ENCODE data around the gene HELZ.
"Not testable (repeated sequence)": the region's sequence is repeated elsewhere in the genome, so short reads cannot be mapped to it uniquely, and the experiment has no call there.

The HELZ gene

GRCh38 chr17:67109111-67109510, 135.9 kb downstream of the HELZ start:
- no peak for DNase-seq

- no peak for DNase-seq
Measured at GRCh38 chr17:67107811-67108775, 136.9 kb downstream of the HELZ start.

GRCh38 chr17:67107171-67107570, 137.8 kb downstream of the HELZ start:
- DNase-seq = no peak

- DNase-seq = no peak
Measured at GRCh38 chr17:67105213-67105612, 139.8 kb downstream of the HELZ start.

- DNase-seq = not testable (repeated sequence)
Measured at GRCh38 chr17:67104641-67105040, 140.4 kb downstream of the HELZ start.

- no peak for DNase-seq
Measured at GRCh38 chr17:67098006-67098405, 147.0 kb downstream of the HELZ start.

- no peak for DNase-seq
Measured at GRCh38 chr17:67096609-67097008, 148.4 kb downstream of the HELZ start.

- DNase-seq = no peak
Measured at GRCh38 chr17:67095803-67096202, 149.2 kb downstream of the HELZ start.

GRCh38 chr17:67095291-67095690, 149.7 kb downstream of the HELZ start:
- DNase-seq = not testable (repeated sequence)

GRCh38 chr17:67093348-67093747, 151.6 kb downstream of the HELZ start:
- no peak for DNase-seq

- DNase-seq = not testable (repeated sequence)
Measured at GRCh38 chr17:67092710-67093109, 152.3 kb downstream of the HELZ start.

- no peak for DNase-seq
Measured at GRCh38 chr17:67092291-67092690, 152.7 kb downstream of the HELZ start.

- DNase-seq = no peak
Measured at GRCh38 chr17:67090341-67090740, 154.7 kb downstream of the HELZ start.

- DNase-seq = no peak
Measured at GRCh38 chr17:67088639-67089038, 156.4 kb downstream of the HELZ start.

- no peak for DNase-seq
Measured at GRCh38 chr17:67085406-67085805, 159.6 kb downstream of the HELZ start.

GRCh38 chr17:67082107-67082506, 162.9 kb downstream of the HELZ start:
- DNase-seq = no peak

- DNase-seq = no peak
Measured at GRCh38 chr17:67080804-67081203, 164.2 kb downstream of the HELZ start.

GRCh38 chr17:67079491-67079890, 165.5 kb downstream of the HELZ start:
- no peak for DNase-seq

GRCh38 chr17:67078292-67078691, 166.7 kb downstream of the HELZ start:
- no peak for DNase-seq

GRCh38 chr17:67076290-67076689, 168.7 kb downstream of the HELZ start:
- no peak for DNase-seq

- no peak for DNase-seq
Measured at GRCh38 chr17:67074781-67075180, 170.2 kb downstream of the HELZ start.

GRCh38 chr17:67072885-67073284, 172.1 kb downstream of the HELZ start:
- no peak for DNase-seq

- DNase-seq = no peak
Measured at GRCh38 chr17:67071595-67071994, 173.4 kb downstream of the HELZ start.

GRCh38 chr17:67069603-67070136, 175.3 kb downstream of the HELZ start:
- no peak for DNase-seq

All from NCI-H1930 (cell line).